Neural crest cell (in vitro differentiated cells): ENCODE measurements around the gene EPM2AIP1. TPM values are rescaled to one million over a fixed set of nuclear protein-coding genes. Genes with fewer than 3 reads are reported as not detected.
"Not testable (repeated sequence)": the region's sequence is repeated elsewhere in the genome, so short reads cannot be mapped to it uniquely, and the experiment has no call there.

Source experiments
- DNase-seq: peaks from one replicate; pipeline ENCODE4 v3.0.0; 2021; ENCODE audit warnings: low read depth, mixed read lengths, low spot score
- H3K27ac Mint-ChIP-seq: one replicate; pipeline ENCODE4 v1.8.0; 2021; ENCODE audit warnings: mild to moderate bottlenecking, mixed read lengths; ENCODE audit not compliant: unreplicated experiment
- H3K27me3 Mint-ChIP-seq: 2 replicates; pipeline ENCODE4 v1.8.0; 2021; ENCODE audit warnings: low read depth, mild to moderate bottlenecking, mixed read lengths
- H3K36me3 Mint-ChIP-seq: 2 replicates; pipeline ENCODE4 v1.8.0; 2021; ENCODE audit warnings: low read depth, mild to moderate bottlenecking, mixed read lengths
- H3K4me1 Mint-ChIP-seq: 2 replicates; pipeline ENCODE4 v1.8.0; 2021; ENCODE audit warnings: mixed read lengths
- H3K4me3 Mint-ChIP-seq: one replicate; pipeline ENCODE4 v1.8.0; 2021; ENCODE audit warnings: mild to moderate bottlenecking, mixed read lengths
- H3K9me3 Mint-ChIP-seq: 2 replicates; pipeline ENCODE4 v1.8.0; 2021; ENCODE audit warnings: mixed read lengths
- CTCF ChIP-seq: fragments of 200-600 bp; sonication (generic); conservative IDR thresholded peaks from 2 replicates; pipeline ENCODE4 v1.5.0; 2021; ENCODE audit warnings: antibody characterized with exemption, mild to moderate bottlenecking
- total RNA-seq: library from RNA; stranded (reverse); gene quantifications from 2 replicates; pipeline ENCODE4 v1.2.1, GENCODE V29; 2021

Gene EPM2AIP1
- total RNA-seq, 1 donor from 2014 or later: 30.1 TPM

GRCh38 chr3:36965440-36965839, 27.5 kb downstream of the EPM2AIP1 start:
- H3K4me1 Mint-ChIP-seq: peaks cover 19% of the 10 kb centered on the region
- no peak for TF ChIP-seq CTCF
- no peaks in the 10 kb centered on the region for H3K9me3 Mint-ChIP-seq
- H3K27me3 Mint-ChIP-seq: no peaks in the 10 kb centered on the region
- H3K36me3 Mint-ChIP-seq: no peaks in the 10 kb centered on the region
- H3K27ac Mint-ChIP-seq: no peak overlapping the region
- no peak overlapping the region for H3K4me3 Mint-ChIP-seq
- DNase-seq: no peak

DNA sequence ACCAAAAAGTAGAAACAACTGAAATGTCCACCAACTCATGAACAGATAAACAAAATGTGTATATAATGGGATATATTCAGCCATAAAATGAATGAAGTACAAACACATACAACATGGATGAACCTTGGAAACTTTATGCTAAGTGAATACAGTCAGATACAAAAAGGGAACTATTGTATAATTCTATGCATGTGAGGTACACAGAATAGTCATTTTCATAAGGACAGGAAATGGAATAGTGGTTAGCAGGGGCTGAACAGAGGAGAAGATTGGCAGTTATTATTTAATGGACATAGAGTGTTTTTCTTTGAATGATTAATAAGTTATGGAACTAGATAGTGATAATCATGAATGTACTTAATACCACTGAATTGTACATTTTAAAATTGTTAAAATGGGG, 28.1 kb downstream of the EPM2AIP1 start:
- H3K27me3 Mint-ChIP-seq: no peaks in the 10 kb centered on the region
- H3K9me3 Mint-ChIP-seq: no peaks in the 10 kb centered on the region
- H3K4me3 Mint-ChIP-seq: no peak overlapping the region
- no peak for TF ChIP-seq CTCF
- H3K4me1 Mint-ChIP-seq: peaks cover 15% of the 10 kb centered on the region
- H3K27ac Mint-ChIP-seq: no peak overlapping the region
- H3K36me3 Mint-ChIP-seq: no peaks in the 10 kb centered on the region
- no peak for DNase-seq

- Mint-ChIP-seq H3K4me3 (no peak overlapping the region), H3K9me3 (no peaks in the 10 kb centered on the region), H3K36me3 (no peaks in the 10 kb centered on the region), H3K27me3 (no peaks in the 10 kb centered on the region), H3K27ac (no peak overlapping the region), H3K4me1 (peaks cover 10% of the 10 kb centered on the region)
- DNase-seq: no peak
- TF ChIP-seq CTCF: no peak
Observed at GRCh38 chr3:36964331-36964730, 28.6 kb downstream of the EPM2AIP1 start.

GRCh38 chr3:36963008-36963407, 29.9 kb downstream of the EPM2AIP1 start:
- H3K36me3 Mint-ChIP-seq, H3K9me3 Mint-ChIP-seq, H3K4me3 Mint-ChIP-seq: not testable (repeated sequence)

DNA sequence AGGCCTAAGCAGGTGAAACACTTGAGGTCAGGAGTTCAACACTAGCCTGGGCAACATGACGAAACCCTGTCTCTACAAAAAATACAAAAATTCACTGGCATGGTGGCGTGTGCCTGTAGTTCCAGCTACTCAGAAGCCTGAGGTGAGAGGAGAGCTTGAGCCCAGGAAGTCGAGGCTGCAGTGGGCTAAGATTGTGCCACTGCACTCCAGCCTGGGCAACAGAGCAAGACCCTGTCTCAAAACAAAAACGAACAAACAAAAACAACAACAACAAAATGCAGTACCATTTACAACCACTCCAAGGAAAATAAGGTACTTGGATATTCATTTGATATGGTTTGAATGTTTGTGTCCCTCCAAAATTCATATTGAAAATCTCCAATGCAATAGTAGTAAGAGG, 32.4 kb downstream of the EPM2AIP1 start:
- Mint-ChIP-seq H3K9me3 (no peaks in the 10 kb centered on the region), H3K4me1 (peaks cover 4% of the 10 kb centered on the region), H3K4me3 (no peak overlapping the region), H3K27me3 (no peaks in the 10 kb centered on the region), H3K27ac (no peak overlapping the region), H3K36me3 (no peaks in the 10 kb centered on the region)
- no peak for TF ChIP-seq CTCF
- no peak for DNase-seq

More at GRCh38 chr3:36963008-36963407, 29.9 kb downstream of the EPM2AIP1 start:
- H3K4me1 Mint-ChIP-seq, H3K27me3 Mint-ChIP-seq, DNase-seq, H3K27ac Mint-ChIP-seq: not testable (repeated sequence)

DNA sequence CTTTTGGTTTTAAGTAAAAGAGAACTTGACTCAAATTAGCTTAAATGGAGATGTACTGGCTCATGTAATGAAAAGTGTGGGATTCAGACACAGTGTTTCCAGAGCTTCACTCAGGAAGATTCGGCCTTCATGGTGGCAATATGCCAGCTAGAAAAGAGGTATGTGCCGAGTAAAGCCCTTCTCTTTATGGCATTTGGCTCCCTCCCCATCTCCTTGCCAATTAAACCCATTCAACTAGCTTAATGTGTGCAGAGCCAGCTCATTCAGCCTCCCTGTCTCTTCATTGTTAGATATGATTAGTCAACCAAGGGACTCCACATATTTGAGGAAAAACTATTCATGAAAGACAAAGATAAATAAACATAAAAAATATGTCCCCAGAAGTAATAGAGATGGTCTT, 33.1 kb downstream of the EPM2AIP1 start:
- no peak for DNase-seq
- Mint-ChIP-seq H3K36me3 (no peaks in the 10 kb centered on the region), H3K27me3 (no peaks in the 10 kb centered on the region), H3K9me3 (no peaks in the 10 kb centered on the region), H3K4me3 (no peak overlapping the region), H3K27ac (no peak overlapping the region), H3K4me1 (peaks cover 4% of the 10 kb centered on the region)
- TF ChIP-seq CTCF: no peak
